NCI-H82 (cell line): ENCODE data around the gene EFNA4.
A peak's percentile ranks its signal among the peaks of the same experiment; 100 is the strongest.

Source experiments
- DNase-seq: peaks from one replicate; lab custom pipeline; 2025; lab: John Stamatoyannopoulos, UW

Gene EFNA4

GRCh38 chr1:155033524-155033923 lies 30.0 kb upstream of the EFNA4 start, which contains the start of the genes DCST1 and DCST2:
Gene DCST1 (plus strand): TSS chr1:155033824. CDS start chr1:155034037, 213 bp downstream.
Gene DCST2 (minus strand): TSS chr1:155033781. CDS start chr1:155033701, 80 bp downstream.
- no peak for DNase-seq

- no peak for DNase-seq
Observed at GRCh38 chr1:155034318-155035208, 29.0 kb upstream of the EFNA4 start.

DNA sequence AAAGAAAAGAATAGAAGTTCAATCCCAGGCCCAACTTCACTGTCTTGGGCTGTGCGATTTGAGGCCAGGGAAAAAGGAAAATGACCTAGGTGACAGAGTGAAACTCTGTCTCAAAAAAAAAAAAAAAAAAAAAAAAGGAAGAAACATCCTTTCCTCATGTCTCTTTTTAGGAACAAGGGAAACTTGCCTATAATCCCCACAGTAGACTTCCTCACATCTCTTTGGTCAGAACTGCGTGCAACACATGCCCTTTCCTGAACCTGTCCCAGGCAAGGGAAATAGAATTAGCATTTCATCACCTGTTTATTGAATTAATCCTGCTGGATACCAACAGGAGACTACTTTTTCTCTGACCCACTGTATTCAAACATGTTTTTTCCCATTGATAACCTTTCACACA lies 27.6 kb upstream of the EFNA4 start:
- DNase-seq, result no peak

- DNase-seq, result no peak
Observed at GRCh38 chr1:155037043-155037442, 26.5 kb upstream of the EFNA4 start.

DNA sequence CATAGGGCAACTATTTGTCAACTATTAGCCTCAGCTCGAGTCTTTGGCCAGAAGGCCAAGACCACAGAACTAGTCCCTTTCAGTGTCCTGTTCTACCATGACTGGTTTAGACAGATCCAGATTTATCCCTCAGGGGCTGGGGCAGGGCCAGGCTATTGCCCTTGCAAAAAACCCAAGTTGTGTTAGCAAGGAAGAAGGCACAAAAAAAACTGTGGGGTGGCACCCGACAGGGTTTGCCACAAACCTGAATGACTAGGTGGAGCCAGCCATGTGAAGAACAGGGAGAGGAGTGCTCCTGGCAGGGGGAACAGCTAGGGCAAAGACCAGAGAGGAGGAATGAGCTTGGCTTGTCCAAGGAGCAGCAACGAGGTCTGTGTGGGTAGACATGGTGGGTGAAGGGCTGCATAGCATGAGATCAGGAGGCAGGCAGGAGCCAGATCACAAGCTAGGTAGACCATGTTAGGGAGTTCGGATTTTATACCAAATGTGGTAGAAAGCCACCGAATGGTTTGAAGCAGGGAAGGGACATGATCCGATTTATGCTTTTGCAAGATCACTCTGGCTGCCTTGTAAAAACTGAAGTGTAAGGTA lies 25.6 kb upstream of the EFNA4 start:
- DNase-seq, result no peak

DNA sequence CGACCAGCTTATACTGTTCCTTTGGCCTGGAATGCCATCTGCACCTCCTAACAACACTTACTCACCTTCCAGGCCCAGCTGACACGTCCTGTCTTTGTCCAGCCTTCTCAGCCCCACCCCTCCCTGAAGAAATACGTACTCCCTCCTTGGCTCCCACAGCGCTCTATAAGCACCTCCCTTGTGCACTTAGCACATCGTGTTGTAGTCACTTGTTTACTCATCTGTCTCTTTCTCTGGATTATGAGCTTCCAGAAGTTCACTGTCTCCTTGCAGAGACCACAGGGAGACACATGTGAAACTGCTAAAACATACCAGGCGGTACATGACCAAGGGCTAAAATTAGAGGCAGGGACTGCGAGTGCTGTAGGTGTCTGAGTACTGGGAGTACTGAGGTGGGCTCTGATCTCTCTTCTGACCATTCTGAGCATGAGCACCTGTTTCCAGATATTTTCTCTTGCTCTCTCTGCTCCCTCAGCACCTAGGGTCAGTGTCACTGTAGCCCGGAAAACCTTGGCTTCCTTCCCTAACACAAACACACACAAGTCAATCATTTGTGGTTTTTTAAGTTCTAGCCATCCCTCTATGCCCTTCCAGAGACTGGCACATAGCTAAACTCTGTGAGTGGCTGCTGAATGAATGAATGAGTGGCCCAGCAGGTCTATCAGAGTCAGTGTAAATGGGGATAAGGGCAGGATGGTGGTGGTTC lies 24.8 kb upstream of the EFNA4 start:
- no peak for DNase-seq

- DNase-seq, result no peak
Observed at GRCh38 chr1:155039308-155039669, 24.3 kb upstream of the EFNA4 start.

GRCh38 chr1:155040358-155041093 lies 23.0 kb upstream of the EFNA4 start:
- no peak for DNase-seq

DNA sequence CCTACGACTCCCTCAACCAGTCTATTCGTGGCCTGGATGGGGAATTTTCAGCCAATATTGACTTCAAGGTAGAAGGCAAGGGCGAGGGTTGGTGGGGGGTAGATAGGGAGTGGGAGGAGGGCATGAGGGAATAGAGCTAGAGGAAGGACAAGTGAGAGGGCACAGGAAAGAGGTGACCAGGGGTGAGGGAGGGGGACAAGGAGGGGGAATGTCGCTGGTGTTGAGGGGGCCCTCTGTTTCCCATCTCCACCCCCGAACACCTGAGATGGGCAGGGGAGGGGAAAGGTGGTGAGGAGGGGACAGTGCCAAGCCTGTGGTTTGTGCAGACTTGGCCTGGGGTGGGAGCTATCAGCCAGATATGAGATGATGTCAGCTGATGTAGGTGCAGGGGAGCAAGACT lies 20.8 kb upstream of the EFNA4 start:
- no peak for DNase-seq

- DNase-seq, result no peak
Observed at GRCh38 chr1:155043301-155043702, 20.2 kb upstream of the EFNA4 start.

GRCh38 chr1:155043793-155044192 lies 19.7 kb upstream of the EFNA4 start:
- no peak for DNase-seq

DNA sequence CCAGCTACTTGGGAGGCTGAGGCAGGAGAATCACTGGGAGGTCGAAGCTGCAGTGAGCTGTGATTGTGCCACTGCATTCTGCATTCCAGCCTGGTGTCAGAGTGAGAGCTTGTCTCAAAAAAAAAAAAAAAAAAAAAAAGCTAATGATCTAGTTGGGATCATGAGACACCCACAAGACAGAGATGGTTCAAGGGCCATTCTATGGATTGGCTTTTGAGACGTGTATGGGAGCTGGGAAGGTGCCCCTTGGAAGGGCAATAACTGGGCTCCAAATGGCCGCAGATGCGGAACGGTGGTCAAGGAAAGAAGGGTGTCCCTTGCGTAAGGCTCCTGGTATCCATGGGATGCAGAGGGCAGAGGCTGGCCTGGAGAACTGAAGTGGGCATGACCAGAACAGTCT lies 19.2 kb upstream of the EFNA4 start:
- DNase-seq, result no peak

DNA sequence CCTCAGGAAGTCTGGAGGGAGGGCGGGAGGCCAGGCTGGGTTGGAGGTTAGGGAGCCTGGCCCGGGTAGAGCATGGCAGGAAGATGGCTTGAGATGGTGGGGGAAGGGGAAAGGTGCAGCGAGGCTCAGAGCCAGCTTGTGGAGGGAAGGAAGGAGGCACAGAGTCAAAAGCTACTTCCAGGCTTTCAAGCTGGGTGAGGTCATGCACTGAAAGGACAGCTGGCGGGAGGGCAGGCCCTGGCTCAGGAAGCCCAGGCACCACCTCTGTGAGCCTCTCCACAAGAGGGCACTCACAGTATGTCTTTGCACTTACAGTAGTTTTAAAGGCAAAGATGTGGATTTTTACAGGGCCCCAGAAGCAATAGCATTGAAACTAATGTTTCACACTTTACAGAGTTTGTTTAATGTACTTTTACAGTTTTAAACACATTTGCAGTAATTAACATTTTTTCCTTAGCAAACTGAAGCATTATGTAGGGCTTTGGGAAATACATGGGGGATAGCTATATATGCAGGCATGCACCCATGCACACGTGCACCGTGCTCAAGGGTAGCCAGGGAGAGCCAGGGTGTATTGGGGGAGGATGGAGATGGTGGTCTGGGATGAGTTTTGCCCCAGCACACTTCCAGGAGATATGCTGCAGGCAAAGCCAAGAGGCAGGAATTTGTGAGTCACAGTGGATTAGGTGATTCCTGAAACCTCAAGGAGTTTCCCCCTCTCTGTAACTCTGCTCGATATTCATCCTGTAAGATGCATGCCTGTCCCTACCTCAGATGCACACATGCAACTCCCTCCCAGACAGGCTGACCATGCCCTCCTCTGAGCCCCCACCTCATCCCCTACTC lies 18.5 kb upstream of the EFNA4 start:
- DNase-seq, result peak; percentile 90

DNA sequence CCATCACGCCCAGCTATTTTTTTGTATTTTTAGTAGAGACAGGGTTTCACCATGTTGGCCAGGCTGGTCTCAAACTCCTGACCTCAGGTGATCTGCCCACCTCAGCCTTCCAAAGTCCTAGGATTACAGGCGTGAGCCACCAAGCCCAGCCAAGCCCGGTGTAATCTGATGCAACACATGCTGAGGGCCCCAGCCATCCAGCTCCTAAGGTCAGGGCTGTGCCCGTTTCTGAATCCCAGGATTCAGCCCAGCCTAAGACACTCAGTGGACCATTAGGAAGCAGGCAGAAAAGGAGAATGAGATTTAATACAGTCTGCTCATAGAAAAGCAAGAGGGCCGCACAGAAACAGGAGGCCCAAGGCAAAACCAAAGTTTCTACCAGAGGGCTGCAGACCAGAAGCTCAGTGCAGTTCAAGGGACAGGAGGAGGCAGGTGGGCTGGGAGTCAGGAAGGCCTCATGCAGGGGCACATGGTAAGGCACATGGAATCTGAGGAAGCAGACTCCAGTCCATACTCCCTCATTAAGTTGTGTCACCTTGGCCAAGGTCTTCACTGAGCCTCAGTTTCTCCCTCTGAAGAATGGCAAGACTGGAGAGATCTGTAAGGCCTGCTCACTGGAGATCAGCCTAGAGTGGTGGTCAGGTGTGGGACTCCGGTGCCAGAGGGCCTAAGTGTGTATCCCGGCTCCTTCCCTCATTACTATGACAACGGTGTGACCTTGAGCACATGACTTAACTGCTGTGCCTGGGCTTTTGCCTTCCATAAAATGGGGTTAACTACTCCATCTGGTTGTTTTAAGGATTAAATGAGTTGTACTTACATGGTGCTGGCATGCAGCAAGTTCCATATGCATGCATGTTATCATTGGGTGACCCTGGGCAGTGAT lies 14.8 kb upstream of the EFNA4 start:
- peak; percentile 42 for DNase-seq

- DNase-seq, result no peak
Observed at GRCh38 chr1:155049651-155050559, 13.6 kb upstream of the EFNA4 start.

- DNase-seq, result peak; percentile 94
Observed at GRCh38 chr1:155050560-155051341, 12.8 kb upstream of the EFNA4 start, which contains the start of gene ADAM15. Gene ADAM15 (plus strand): TSS chr1:155051316. CDS start chr1:155051387, 71 bp downstream.

GRCh38 chr1:155051342-155051776 lies 12.2 kb upstream of the EFNA4 start:
- DNase-seq, result no peak

GRCh38 chr1:155051777-155052398 lies 11.7 kb upstream of the EFNA4 start:
- DNase-seq, result peak; percentile 61
